Ovary (tissue), 9 donors: ENCODE data around the gene OR2G3. TPM values are rescaled to one million over a fixed set of nuclear protein-coding genes. Genes with fewer than 3 reads are reported as not detected.

Experiments
- DNase-seq, 5 donors: peaks; one replicate each; pipeline ENCODE4 v3.0.0-alpha.2; 2019 to 2020
- H3K27ac ChIP-seq, 2 donors: fragments of 200-600 bp; one replicate each; pipeline versions ENCODE4 v1.5.1 to v1.8.0; 2019 to 2022
- H3K27me3 ChIP-seq: fragments of 200-600 bp; one replicate; pipeline ENCODE4 v1.8.0; 2022
- H3K36me3 ChIP-seq: fragments of 200-600 bp; sonication (generic); one replicate; pipeline ENCODE4 v1.5.1; 2019
- H3K4me1 ChIP-seq: one replicate; pipeline ENCODE4 v1.8.1; 2013; ENCODE audit warnings: mild to moderate bottlenecking, moderate library complexity; ENCODE audit not compliant: insufficient read depth
- H3K4me3 ChIP-seq: fragments of 200-600 bp; sonication (generic); one replicate; pipeline ENCODE4 v1.5.1; 2017
- H3K9me3 ChIP-seq, 2 donors: fragments of 200-600 bp in 1 of 2; sonication (generic) in 1 of 2; one replicate each; pipeline versions ENCODE4 v1.5.1 to v1.8.1; 2013 to 2019; ENCODE audit warnings: mild to moderate bottlenecking in 1 of 2, moderate library complexity in 1 of 2
- CTCF ChIP-seq, 3 donors: fragments of 450-650 bp in 2 of 3; fragments of 200-600 bp in 1 of 3; IDR thresholded peaks; one replicate each; pipeline versions ENCODE4 v1.5.1 to v1.8.0; 2016 to 2022; ENCODE audit warnings: antibody characterized with exemption in 3 of 3, mild to moderate bottlenecking in 1 of 3
- EP300 ChIP-seq: sonication (generic); formaldehyde crosslinking; IDR thresholded peaks from one replicate; pipeline ENCODE4 v1.6.1; 2017; ENCODE audit warnings: antibody characterized with exemption
- POLR2A ChIP-seq: fragments of 450-650 bp; IDR thresholded peaks from one replicate; pipeline ENCODE4 v1.6.1; 2017; ENCODE audit warnings: antibody characterized with exemption, mild to moderate bottlenecking, moderate library complexity
- WGBS, 3 donors: extraction: QIAGEN DNeasy Blood & Tissue Kit in 1 of 3; methylation state at CpG; one replicate each; pipeline versions ENCODE4 v1.1.5 to v1.1.7; 2013 to 2017; 5-methylcytosine and 5-hydroxymethylcytosine counted together
- intact Hi-C, 4 donors: fragments of 100-400 bp; cut with DNase I; formaldehyde crosslinking; loops; one replicate each; pipeline versions ENCODE4 v1.11.0 to v1.15.1; 2022 to 2023
- polyA plus RNA-seq, 2 donors: library from polyadenylated mRNA; stranded (reverse); fragments of 200-250 nt in 1 of 2; fragments of 350-450 nt in 1 of 2; fragmentation: Illumina TruSeq in 1 of 2; extraction: RNeasy Lipid Tissue Mini Kit (QIAGEN cat#74804) in 1 of 2; gene quantifications; one replicate each; pipeline ENCODE4 v1.2.3, GENCODE V29; 2013 to 2014
- total RNA-seq, 7 donors: library from RNA; depleted of rRNA in 2 of 7; stranded (reverse); fragments of >200 nt in 2 of 7; fragmentation: NEBNext Ultra II Directional in 3 of 7; extraction: Animal tissue kit (Norgen Biotek cat#: 25700) in 3 of 7; gene quantifications; one replicate each; pipeline versions ENCODE4 v1.1.0 to v1.2.4, GENCODE V29; 2016 to 2023
- donor health status: DM: no; HTN: no; CAD: no; lungs with moderate emphysema.
- donor health status: DM: no; HTN: no; CAD: no.
- donor health status: Bipolar disorder and iron deficiency.
- donor health status: DM: yes; HTN: yes; CAD: no.
- donor health status: DM: no; HTN: no; CAD: no.
- donor health status: DM: yes; HTN: yes; CAD: no.

The OR2G3 gene
- total and polyA plus RNA-seq, 9 donors: not detected

GRCh38 chr1:247588060-247588459, 17.3 kb upstream of the OR2G3 start, which contains the start of gene OR2G2:
Gene OR2G2, plus strand, starts transcription at chr1:247588360. Its CDS starts 0 bp downstream, at chr1:247588360.
- Histone ChIP-seq H3K27me3 (no peaks in the 10 kb centered on the region), H3K27ac (no peak within 1 kb of the TSS), H3K9me3 (no peaks in the 10 kb centered on the region), H3K4me1 (no peaks in the 10 kb centered on the region), H3K36me3 (no peaks in the 10 kb centered on the region), H3K4me3 (no peak within 1 kb of the TSS)
- 80 to 84% (median 81%) methylated on average over 2 of the region's 2 CpGs for WGBS, 3 donors
- TF ChIP-seq POLR2A (no peak), EP300 (no peak), CTCF (IDR thresholded peaks at IDR 0.05) (no peak)
- intact Hi-C loops: no loop called here
- DNase-seq: no peak

GRCh38 chr1:247613405-247613804, 8.0 kb downstream of the OR2G3 start:
- Histone ChIP-seq H3K9me3 (no peaks in the 10 kb centered on the region), H3K4me1 (no peaks in the 10 kb centered on the region), H3K36me3 (no peaks in the 10 kb centered on the region), H3K4me3 (no peak overlapping the region), H3K27me3 (no peaks in the 10 kb centered on the region), H3K27ac (no peak overlapping the region)
- no peak for TF ChIP-seq POLR2A
- 63 to 76% (median 67%) methylated on average over 1 of the region's 1 CpG for WGBS, 3 donors
- DNase-seq: no peak
- intact Hi-C loops: no loop called here

- H3K27ac ChIP-seq: no peak overlapping the region
- H3K4me3 ChIP-seq: no peak overlapping the region
- H3K27me3 ChIP-seq: no peaks in the 10 kb centered on the region
- WGBS, 3 donors: 68 to 76% (median 71%) methylated on average over 5 of the region's 5 CpGs
- TF ChIP-seq CTCF (IDR thresholded peaks at IDR 0.05) (no peak), EP300 (no peak), POLR2A (no peak)
- intact Hi-C loops: no loop called here
- no peaks in the 10 kb centered on the region for H3K4me1 ChIP-seq
- no peaks in the 10 kb centered on the region for H3K9me3 ChIP-seq
- DNase-seq: no peak
- H3K36me3 ChIP-seq: no peaks in the 10 kb centered on the region
Measured at GRCh38 chr1:247614625-247615024, 9.2 kb downstream of the OR2G3 start.

- 44 to 68% (median 48%) methylated on average over 3 of the region's 3 CpGs for WGBS, 3 donors
- no peaks in the 10 kb centered on the region for H3K4me1 ChIP-seq
- no peak for DNase-seq
- H3K4me3 ChIP-seq: no peak overlapping the region
- no peaks in the 10 kb centered on the region for H3K27me3 ChIP-seq
- intact Hi-C loops: no loop called here
- no peak overlapping the region for H3K27ac ChIP-seq
- no peaks in the 10 kb centered on the region for H3K36me3 ChIP-seq
- no peaks in the 10 kb centered on the region for H3K9me3 ChIP-seq
- no peak for TF ChIP-seq POLR2A
Measured at GRCh38 chr1:247627951-247628350, 22.6 kb downstream of the OR2G3 start.

GRCh38 chr1:247638011-247638410, 32.6 kb downstream of the OR2G3 start:
- Histone ChIP-seq H3K36me3 (no peaks in the 10 kb centered on the region), H3K9me3 (no peaks in the 10 kb centered on the region), H3K4me1 (no peaks in the 10 kb centered on the region), H3K27ac (no peak overlapping the region), H3K4me3 (no peak overlapping the region), H3K27me3 (no peaks in the 10 kb centered on the region)
- no peak for DNase-seq
- TF ChIP-seq EP300: no peak
- no peak for TF ChIP-seq POLR2A
- no peak for TF ChIP-seq CTCF (IDR thresholded peaks at IDR 0.05)
- intact Hi-C loops: no loop called here
- WGBS, 3 donors: 47 to 56% (median 50%) methylated on average over 4 of the region's 4 CpGs

- no peak for TF ChIP-seq CTCF (IDR thresholded peaks at IDR 0.05)
- TF ChIP-seq EP300: no peak
- no peak for TF ChIP-seq POLR2A
- DNase-seq: no peak
- 78 to 81% (median 78%) methylated on average over 6 of the region's 6 CpGs for WGBS, 3 donors
- Histone ChIP-seq H3K27me3 (no peaks in the 10 kb centered on the region), H3K9me3 (no peaks in the 10 kb centered on the region), H3K4me1 (no peaks in the 10 kb centered on the region), H3K36me3 (no peaks in the 10 kb centered on the region), H3K27ac (no peak overlapping the region), H3K4me3 (no peak overlapping the region)
- intact Hi-C loops: no loop called here
Measured at GRCh38 chr1:247638781-247639180, 33.4 kb downstream of the OR2G3 start.
